ENCODE measurements around the gene KRTAP13-1.

GRCh38 chr21:30434033-30434631 is 38.3 kb downstream of the KRTAP13-1 start:
- TF ChIP-seq YY1 (IDR thresholded peaks at IDR 0.05; ENCODE audit: insufficient read depth, insufficient read length) = no peak
- TF ChIP-seq SUZ12 (IDR thresholded peaks at IDR 0.05; ENCODE audit: extremely low read depth, insufficient read depth, insufficient read length) = no peak

Measured in NT2/D1 (cell line).